ENCODE data around the gene KIF18B.

KIF18B gene

GRCh38 chr17:44919885-44920564, 27.5 kb downstream of the KIF18B start:
- DNase-seq (ENCODE audit: low read depth, low spot score): no peak

- no peak for DNase-seq (ENCODE audit: low read depth, low spot score)
Observed at GRCh38 chr17:44919411-44919810, 28.2 kb downstream of the KIF18B start.

GRCh38 chr17:44918006-44918405, 29.6 kb downstream of the KIF18B start:
- DNase-seq (ENCODE audit: low read depth, low spot score): no peak

- no peak for DNase-seq (ENCODE audit: low read depth, low spot score)
Observed at GRCh38 chr17:44917456-44917855, 30.1 kb downstream of the KIF18B start.

GRCh38 chr17:44916781-44917241, 30.8 kb downstream of the KIF18B start:
- DNase-seq (ENCODE audit: low read depth, low spot score): no peak

- DNase-seq (ENCODE audit: low read depth, low spot score): no peak
Observed at GRCh38 chr17:44915862-44916780, 31.5 kb downstream of the KIF18B start.

GRCh38 chr17:44915321-44915726, 32.2 kb downstream of the KIF18B start, which contains the start of gene GFAP:
GFAP (minus strand) TSS chr17:44915500; CDS start chr17:44915486, 14 bp downstream.
- no peak for DNase-seq (ENCODE audit: low read depth, low spot score)

- no peak for DNase-seq (ENCODE audit: low read depth, low spot score)
Observed at GRCh38 chr17:44914698-44915271, 32.8 kb downstream of the KIF18B start.

- no peak for DNase-seq (ENCODE audit: low read depth, low spot score)
Observed at GRCh38 chr17:44914148-44914547, 33.4 kb downstream of the KIF18B start.

- DNase-seq (ENCODE audit: low read depth, low spot score): no peak
Observed at GRCh38 chr17:44913676-44914075, 33.9 kb downstream of the KIF18B start.

GRCh38 chr17:44912763-44913544, 34.6 kb downstream of the KIF18B start:
- DNase-seq (ENCODE audit: low read depth, low spot score): no peak

- DNase-seq (ENCODE audit: low read depth, low spot score): no peak
Observed at GRCh38 chr17:44911133-44912001, 36.2 kb downstream of the KIF18B start.

GRCh38 chr17:44910231-44911106, 37.1 kb downstream of the KIF18B start:
- no peak for DNase-seq (ENCODE audit: low read depth, low spot score)

- no peak for DNase-seq (ENCODE audit: low read depth, low spot score)
Observed at GRCh38 chr17:44909681-44910144, 37.9 kb downstream of the KIF18B start.

- DNase-seq (ENCODE audit: low read depth, low spot score): no peak
Observed at GRCh38 chr17:44908761-44909326, 38.7 kb downstream of the KIF18B start.

GRCh38 chr17:44907729-44908470, 39.7 kb downstream of the KIF18B start:
- DNase-seq (ENCODE audit: low read depth, low spot score): no peak

- DNase-seq (ENCODE audit: low read depth, low spot score): no peak
Observed at GRCh38 chr17:44906763-44907728, 40.5 kb downstream of the KIF18B start.
